ENCODE results near the gene CDKN2B-AS1. TPM values are rescaled to one million over a fixed set of nuclear protein-coding genes. Genes with fewer than 3 reads are reported as not detected.
A peak's percentile ranks its signal among the peaks of the same experiment; 100 is the strongest.

CDKN2B-AS1 gene
- total RNA-seq, 1 experiment from 2014 or later, result not detected

GRCh38 chr9:22119522-22120158 is 125.0 kb downstream of the CDKN2B-AS1 start:
- H3T11ph ChIP-seq (ENCODE audit: low read length), result no peak overlapping the region
- Mint-ChIP-seq H3K27me3 (ENCODE audit: low read depth) (peaks cover 2% of the 10 kb centered on the region; the same call in 1 of the 2 replicates), H3K9me3 (peaks cover 4% of the 10 kb centered on the region in 2 experiments; a peak in 2 of 5 replicates), H3K36me3 (ENCODE audit: insufficient read depth in 1 of 3, low read depth in 3 of 3) (no peaks in the 10 kb centered on the region), H3K27ac (no peak overlapping the region), H3K4me1 (peaks cover 15 to 19% of the 10 kb centered on the region in 2 experiments), H3K4me3 (no peak overlapping the region)
- H3K9ac ChIP-seq (ENCODE audit: extremely low read depth, insufficient read length, low read length), result no peak overlapping the region
- no peak for DNase-seq
- H2BK5ac ChIP-seq (ENCODE audit: insufficient read length, low read length), result no peak overlapping the region
- no peaks in the 10 kb centered on the region for H3K27me3 ChIP-seq (ENCODE audit: insufficient read depth, low read length)
- no peaks in the 10 kb centered on the region for H3K79me2 ChIP-seq (ENCODE audit: insufficient read depth, low read length)
- H3K23me2 ChIP-seq (ENCODE audit: insufficient read length, low read depth, low read length, poor library complexity, severe bottlenecking), result no peaks in the 10 kb centered on the region
- H3K79me1 ChIP-seq (ENCODE audit: insufficient read depth, low read depth, low read length, poor library complexity, severe bottlenecking), result no peaks in the 10 kb centered on the region
- no peak overlapping the region for H3K23ac ChIP-seq (ENCODE audit: insufficient read length, low read depth, low read length)
- H3K18ac ChIP-seq (ENCODE audit: insufficient read length, low read depth, low read length), result no peak overlapping the region
- H2BK20ac ChIP-seq (ENCODE audit: low read depth, low read length, poor library complexity, severe bottlenecking), result no peak overlapping the region
- H3K4ac ChIP-seq (ENCODE audit: low read depth, low read length), result no peak overlapping the region
- H2BK120ac ChIP-seq (ENCODE audit: low read depth, low read length, poor library complexity, severe bottlenecking), result no peak overlapping the region
- no peak overlapping the region for H4K8ac ChIP-seq (replicated peaks; ENCODE audit: insufficient read length, low read depth, low read length)
- H2BK15ac ChIP-seq (ENCODE audit: low read depth, low read length), result no peak overlapping the region
- no peak overlapping the region for H3K14ac ChIP-seq (ENCODE audit: insufficient read depth, low read length)
- H3K4me2 ChIP-seq (ENCODE audit: insufficient read depth, insufficient read length, low read length), result no peak overlapping the region
- WGBS (ENCODE audit: extremely low coverage, insufficient read length, low lambda C conversion rate), result no CpG with 5 or more reads among the region's 3 CpGs
- H3K4me1 ChIP-seq (ENCODE audit: insufficient read depth, low read length), result peaks cover 2% of the 10 kb centered on the region; the same call in 1 of the 2 replicates
- no peak overlapping the region for H4K91ac ChIP-seq (ENCODE audit: insufficient read length, low read depth, low read length)
- TF ChIP-seq, protein P1, sequence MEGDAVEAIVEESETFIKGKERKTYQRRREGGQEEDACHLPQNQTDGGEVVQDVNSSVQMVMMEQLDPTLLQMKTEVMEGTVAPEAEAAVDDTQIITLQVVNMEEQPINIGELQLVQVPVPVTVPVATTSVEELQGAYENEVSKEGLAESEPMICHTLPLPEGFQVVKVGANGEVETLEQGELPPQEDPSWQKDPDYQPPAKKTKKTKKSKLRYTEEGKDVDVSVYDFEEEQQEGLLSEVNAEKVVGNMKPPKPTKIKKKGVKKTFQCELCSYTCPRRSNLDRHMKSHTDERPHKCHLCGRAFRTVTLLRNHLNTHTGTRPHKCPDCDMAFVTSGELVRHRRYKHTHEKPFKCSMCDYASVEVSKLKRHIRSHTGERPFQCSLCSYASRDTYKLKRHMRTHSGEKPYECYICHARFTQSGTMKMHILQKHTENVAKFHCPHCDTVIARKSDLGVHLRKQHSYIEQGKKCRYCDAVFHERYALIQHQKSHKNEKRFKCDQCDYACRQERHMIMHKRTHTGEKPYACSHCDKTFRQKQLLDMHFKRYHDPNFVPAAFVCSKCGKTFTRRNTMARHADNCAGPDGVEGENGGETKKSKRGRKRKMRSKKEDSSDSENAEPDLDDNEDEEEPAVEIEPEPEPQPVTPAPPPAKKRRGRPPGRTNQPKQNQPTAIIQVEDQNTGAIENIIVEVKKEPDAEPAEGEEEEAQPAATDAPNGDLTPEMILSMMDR (conservative IDR thresholded peaks at IDR 0.05), result peak; percentile 71
- no peaks in the 10 kb centered on the region for H3K9me3 ChIP-seq (ENCODE audit: control insufficient read depth, low read depth, low read length)
- no peak overlapping the region for H2AFZ ChIP-seq (ENCODE audit: low read length)
- no peak overlapping the region for H3K56ac ChIP-seq (ENCODE audit: insufficient read length, low read depth, low read length)
- H4K5ac ChIP-seq (ENCODE audit: insufficient read length, low read depth, low read length), result no peak overlapping the region
- H2AK5ac ChIP-seq (ENCODE audit: insufficient read length, low read length), result no peak overlapping the region
- H2BK12ac ChIP-seq (ENCODE audit: insufficient read length, low read depth, low read length), result no peak overlapping the region
- no peaks in the 10 kb centered on the region for H4K20me1 ChIP-seq (ENCODE audit: control insufficient read depth, insufficient read depth, insufficient read length)
- H3K27ac ChIP-seq (ENCODE audit: insufficient read length, low read depth, low read length), result no peak overlapping the region

Data from H9 (cell line).